ENCODE results near the gene MGA.

- TF ChIP-seq CTCF (IDR thresholded peaks at IDR 0.05), result no peak
- no peak for TF ChIP-seq POLR2AphosphoS5 (IDR thresholded peaks at IDR 0.05)
Observed at GRCh38 chr15:41821831-41822230, 161.6 kb downstream of the MGA start.

Measured in suprapubic skin (tissue), 3 donors.